Fibroblast of lung (primary cell): ENCODE data around the gene RIPOR1.

Source experiments
- CTCF ChIP-seq, 2 donors: IDR thresholded peaks in 1 of 2; conservative IDR thresholded peaks in 1 of 2; 1 replicate in 1 of 2; 2 replicates in 1 of 2; pipeline ENCODE4 v1.5.1; 2011 to 2012; ENCODE audit warnings: low read length in 2 of 2, control low read depth in 1 of 2, inconsistent platforms in 1 of 2, low read depth in 1 of 2, mild to moderate bottlenecking in 1 of 2
- EZH2 ChIP-seq: IDR thresholded peaks from 2 replicates; pipeline ENCODE4 v1.5.1; 2012; ENCODE audit warnings: low read length, control low read depth, mild to moderate bottlenecking; ENCODE audit errors: missing control alignments

- TF ChIP-seq EZH2: no peak
- TF ChIP-seq CTCF (conservative IDR thresholded peaks at IDR 0.05 in 1 of 2, IDR thresholded peaks at IDR 0.05 in 1 of 2; ENCODE audit: low read depth in 1 of 2, low read length in 2 of 2): no peak
Observed at GRCh38 chr16:67535201-67535600, 6.6 kb downstream of the RIPOR1 start.
